Left ventricle myocardium inferior (tissue), 1 donor: Measurements from ENCODE around the gene CMTR1. TPM values are rescaled to one million over a fixed set of nuclear protein-coding genes. Genes with fewer than 3 reads are reported as not detected.
"Not testable (repeated sequence)": the region's sequence is repeated elsewhere in the genome, so short reads cannot be mapped to it uniquely, and the experiment has no call there.

ENCODE experiments used
- DNase-seq: peaks from one replicate; pipeline ENCODE4 v3.0.0-alpha.2; 2020
- H3K27ac ChIP-seq: fragments of 200-600 bp; replicated peaks from 2 replicates; pipeline ENCODE4 v1.8.0; 2021
- H3K27me3 ChIP-seq: fragments of 200-600 bp; 2 replicates; pipeline ENCODE4 v1.8.0; 2021; ENCODE audit warnings: low read depth
- H3K36me3 ChIP-seq: fragments of 200-600 bp; 2 replicates; pipeline ENCODE4 v1.8.0; 2021
- H3K4me1 ChIP-seq: fragments of 200-600 bp; 2 replicates; pipeline ENCODE4 v1.8.0; 2021
- H3K4me3 ChIP-seq: fragments of 200-600 bp; 2 replicates; pipeline ENCODE4 v1.8.0; 2021; ENCODE audit warnings: mild to moderate bottlenecking, moderate library complexity
- H3K9me3 ChIP-seq: fragments of 200-600 bp; replicated peaks from 2 replicates; pipeline ENCODE4 v1.8.0; 2021
- intact Hi-C: fragments of 100-400 bp; cut with micrococcal nuclease; formaldehyde crosslinking; loops from one replicate; pipeline ENCODE4 v1.11.0; 2022
- total RNA-seq: library from RNA; stranded (reverse); fragmentation: NEBNext Ultra II Directional; extraction: Animal tissue kit (Norgen Biotek cat#: 25700); gene quantifications from one replicate; pipeline ENCODE4 v1.2.1, GENCODE V29; 2021
- TF ChIP-seq, protein P1 (sequence below): fragments of 200-600 bp; IDR thresholded peaks from 2 replicates; pipeline ENCODE4 v1.8.0; 2021; ENCODE audit warnings: antibody characterized with exemption, mild to moderate bottlenecking, borderline replicate concordance
- donor health status: DM: no; HTN: yes; CAD: no; lungs with severe emphysema.

The CMTR1 gene
- total RNA-seq, 1 donor from 2014 or later: 34.4 TPM

- H3K27me3 ChIP-seq: no peaks in the 10 kb centered on the region
- TF ChIP-seq, protein P1, sequence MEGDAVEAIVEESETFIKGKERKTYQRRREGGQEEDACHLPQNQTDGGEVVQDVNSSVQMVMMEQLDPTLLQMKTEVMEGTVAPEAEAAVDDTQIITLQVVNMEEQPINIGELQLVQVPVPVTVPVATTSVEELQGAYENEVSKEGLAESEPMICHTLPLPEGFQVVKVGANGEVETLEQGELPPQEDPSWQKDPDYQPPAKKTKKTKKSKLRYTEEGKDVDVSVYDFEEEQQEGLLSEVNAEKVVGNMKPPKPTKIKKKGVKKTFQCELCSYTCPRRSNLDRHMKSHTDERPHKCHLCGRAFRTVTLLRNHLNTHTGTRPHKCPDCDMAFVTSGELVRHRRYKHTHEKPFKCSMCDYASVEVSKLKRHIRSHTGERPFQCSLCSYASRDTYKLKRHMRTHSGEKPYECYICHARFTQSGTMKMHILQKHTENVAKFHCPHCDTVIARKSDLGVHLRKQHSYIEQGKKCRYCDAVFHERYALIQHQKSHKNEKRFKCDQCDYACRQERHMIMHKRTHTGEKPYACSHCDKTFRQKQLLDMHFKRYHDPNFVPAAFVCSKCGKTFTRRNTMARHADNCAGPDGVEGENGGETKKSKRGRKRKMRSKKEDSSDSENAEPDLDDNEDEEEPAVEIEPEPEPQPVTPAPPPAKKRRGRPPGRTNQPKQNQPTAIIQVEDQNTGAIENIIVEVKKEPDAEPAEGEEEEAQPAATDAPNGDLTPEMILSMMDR: no peak
- intact Hi-C loops: no loop called here
- H3K27ac ChIP-seq: no peak overlapping the region
- no peak for DNase-seq
- H3K4me3 ChIP-seq: no peak overlapping the region
- H3K36me3 ChIP-seq: peaks cover 32% of the 10 kb centered on the region
- peaks cover 67% of the 10 kb centered on the region for H3K4me1 ChIP-seq
- H3K9me3 ChIP-seq: no peaks in the 10 kb centered on the region
Measured at GRCh38 chr6:37435816-37436215, 2.8 kb downstream of the CMTR1 start.

DNA sequence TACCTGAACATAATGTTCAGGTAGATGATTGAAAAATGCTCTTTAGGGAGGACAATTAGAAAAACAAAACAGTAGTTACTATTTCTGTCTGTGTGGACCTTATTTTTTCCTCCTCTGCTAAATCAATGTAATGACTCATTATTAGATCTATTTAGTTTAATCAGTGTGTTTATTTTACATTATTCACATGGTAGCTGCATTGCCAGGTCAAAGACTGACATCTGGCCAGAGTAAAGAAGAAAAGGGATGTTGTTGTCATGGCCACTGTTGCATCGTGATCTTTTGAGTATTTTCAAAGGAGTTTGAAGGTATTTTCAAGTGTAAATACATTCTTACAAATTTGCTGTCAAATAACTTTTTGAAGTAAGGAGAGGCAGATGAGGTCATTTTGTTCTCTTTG lies 5.9 kb downstream of the CMTR1 start:
- TF ChIP-seq, protein P1: no peak
- no peaks in the 10 kb centered on the region for H3K9me3 ChIP-seq
- no peak for DNase-seq
- no peak overlapping the region for H3K27ac ChIP-seq
- H3K4me3 ChIP-seq: no peak overlapping the region
- H3K36me3 ChIP-seq: peaks cover 34% of the 10 kb centered on the region
- H3K27me3 ChIP-seq: no peaks in the 10 kb centered on the region
- intact Hi-C loops: no loop called here
- peaks cover 79% of the 10 kb centered on the region for H3K4me1 ChIP-seq

GRCh38 chr6:37441651-37442050 lies 8.6 kb downstream of the CMTR1 start:
- no peak for DNase-seq
- TF ChIP-seq, protein P1: no peak
- H3K9me3 ChIP-seq: no peaks in the 10 kb centered on the region
- peak overlapping the region; percentile 79 for H3K27ac ChIP-seq
- intact Hi-C loops: no loop called here
- no peak overlapping the region for H3K4me3 ChIP-seq
- no peaks in the 10 kb centered on the region for H3K27me3 ChIP-seq
- peaks cover 65% of the 10 kb centered on the region for H3K4me1 ChIP-seq
- H3K36me3 ChIP-seq: peaks cover 48% of the 10 kb centered on the region

DNA sequence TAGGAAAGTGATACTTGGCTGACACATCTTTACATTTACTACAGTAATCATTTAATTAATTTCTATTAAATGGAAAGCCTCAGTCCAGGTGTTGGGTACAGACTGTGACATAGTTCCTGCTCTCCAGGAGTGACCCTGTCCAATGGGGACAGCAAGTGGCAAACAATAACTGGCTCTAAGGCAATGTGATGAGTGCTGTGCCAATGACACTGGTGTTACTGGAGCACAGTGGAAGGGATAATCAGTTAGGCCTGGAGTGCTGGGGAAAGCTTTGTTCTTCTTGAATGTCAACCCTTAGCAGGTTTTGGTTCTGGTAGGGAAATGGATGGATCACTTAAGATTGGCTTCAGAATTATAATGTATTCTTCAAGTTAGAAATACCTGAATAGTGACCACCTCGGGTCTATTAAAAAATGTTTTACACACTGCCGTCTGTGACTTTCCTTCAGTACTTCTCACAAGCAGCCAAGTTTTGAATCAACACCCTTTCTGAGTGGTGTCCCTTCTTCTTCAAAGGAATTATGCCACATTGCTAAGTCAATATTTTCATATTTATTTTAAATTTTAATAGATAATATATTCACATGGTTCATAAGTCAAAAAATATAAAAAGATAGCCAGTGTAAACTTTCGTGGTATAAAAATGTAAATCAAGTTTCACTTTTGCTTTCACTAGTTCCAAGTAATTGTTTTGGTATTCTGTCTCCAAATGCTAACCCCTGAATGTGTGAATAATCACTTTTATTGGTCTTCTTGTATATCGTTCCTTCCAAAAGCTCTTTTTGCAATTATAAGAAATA lies 9.6 kb downstream of the CMTR1 start:
- DNase-seq: no peak
- TF ChIP-seq, protein P1: no peak
- Histone ChIP-seq H3K4me3 (peak overlapping the region; percentile 49), H3K27me3 (no peaks in the 10 kb centered on the region), H3K36me3 (peaks cover 48% of the 10 kb centered on the region), H3K9me3 (no peaks in the 10 kb centered on the region), H3K4me1 (peaks cover 65% of the 10 kb centered on the region), H3K27ac (peak overlapping the region; percentile 79)
- intact Hi-C loops: no loop called here

DNA sequence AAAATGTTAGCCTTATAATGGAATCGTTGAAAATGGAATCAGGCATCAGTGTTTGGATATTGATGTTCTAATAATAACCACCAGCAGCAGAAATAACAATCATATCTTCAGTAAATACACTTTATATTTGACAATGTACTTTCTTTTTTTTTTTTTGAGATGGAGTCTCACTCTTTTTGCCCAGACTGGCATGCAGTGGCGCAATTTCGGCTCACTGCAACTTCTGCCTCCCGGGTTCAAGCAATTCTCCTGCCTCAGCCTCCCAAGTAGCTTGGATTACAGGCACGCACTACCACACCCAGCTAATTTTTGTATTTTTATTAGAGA lies 10.2 kb downstream of the CMTR1 start:
- DNase-seq, H3K27me3 ChIP-seq, intact Hi-C loops, H3K9me3 ChIP-seq: not testable (repeated sequence)
- H3K4me3 ChIP-seq: peak overlapping the region; percentile 49
- H3K4me1 ChIP-seq: peaks cover 59% of the 10 kb centered on the region
- peak overlapping the region; percentile 79 for H3K27ac ChIP-seq
- H3K36me3 ChIP-seq: peaks cover 48% of the 10 kb centered on the region

- TF ChIP-seq, protein P1: no peak
- Histone ChIP-seq H3K27ac (no peak overlapping the region), H3K4me3 (no peak overlapping the region), H3K9me3 (no peaks in the 10 kb centered on the region), H3K27me3 (no peaks in the 10 kb centered on the region), H3K36me3 (peaks cover 99% of the 10 kb centered on the region), H3K4me1 (no peaks in the 10 kb centered on the region)
- intact Hi-C loops: no loop called here
- DNase-seq: no peak
Measured at GRCh38 chr6:37449984-37450383, 17.0 kb downstream of the CMTR1 start.
